Measurements from ENCODE around the gene SAYSD1. TPM values are rescaled to one million over a fixed set of nuclear protein-coding genes. Genes with fewer than 3 reads are reported as not detected.

Gene SAYSD1
- total RNA-seq, 1 donor = 27.8 TPM

DNA sequence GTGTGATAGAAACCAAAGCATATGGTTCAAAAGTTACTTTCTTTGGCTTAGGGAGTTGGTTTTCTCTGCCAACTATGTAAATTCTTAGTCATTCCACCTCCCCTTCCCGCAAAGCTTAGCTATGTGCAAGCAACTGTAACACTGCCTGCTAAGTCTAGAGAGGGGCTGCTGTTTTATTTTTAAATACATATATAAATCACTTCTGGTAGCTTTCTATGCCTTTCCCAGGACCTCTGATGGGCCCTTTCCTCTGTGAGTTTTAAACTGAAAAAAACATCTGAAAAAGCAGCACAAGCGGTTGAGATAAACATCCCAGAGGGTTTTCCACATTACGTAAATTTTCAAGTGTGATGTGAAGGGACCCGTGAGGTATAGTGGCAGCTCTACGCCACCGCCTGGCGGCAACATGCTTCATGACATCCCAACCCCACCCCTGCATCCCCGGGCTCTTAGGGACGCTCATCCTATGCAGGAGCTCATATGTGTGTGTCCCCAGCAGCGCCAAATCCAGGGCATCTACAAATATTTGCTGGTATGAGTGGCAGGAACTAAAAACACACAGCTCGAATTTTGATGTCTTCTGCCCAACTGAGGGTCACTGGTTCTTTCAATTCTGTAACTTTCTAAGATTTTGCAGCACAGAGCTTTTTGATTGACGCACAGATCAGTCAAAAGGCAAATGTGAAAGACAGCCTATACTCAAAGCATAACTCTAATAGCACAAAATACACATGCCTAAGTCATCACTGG lies 12.7 kb downstream of the SAYSD1 start:
- peak; percentile 94 for DNase-seq (ENCODE audit: low read depth)
- TF ChIP-seq, protein P1, sequence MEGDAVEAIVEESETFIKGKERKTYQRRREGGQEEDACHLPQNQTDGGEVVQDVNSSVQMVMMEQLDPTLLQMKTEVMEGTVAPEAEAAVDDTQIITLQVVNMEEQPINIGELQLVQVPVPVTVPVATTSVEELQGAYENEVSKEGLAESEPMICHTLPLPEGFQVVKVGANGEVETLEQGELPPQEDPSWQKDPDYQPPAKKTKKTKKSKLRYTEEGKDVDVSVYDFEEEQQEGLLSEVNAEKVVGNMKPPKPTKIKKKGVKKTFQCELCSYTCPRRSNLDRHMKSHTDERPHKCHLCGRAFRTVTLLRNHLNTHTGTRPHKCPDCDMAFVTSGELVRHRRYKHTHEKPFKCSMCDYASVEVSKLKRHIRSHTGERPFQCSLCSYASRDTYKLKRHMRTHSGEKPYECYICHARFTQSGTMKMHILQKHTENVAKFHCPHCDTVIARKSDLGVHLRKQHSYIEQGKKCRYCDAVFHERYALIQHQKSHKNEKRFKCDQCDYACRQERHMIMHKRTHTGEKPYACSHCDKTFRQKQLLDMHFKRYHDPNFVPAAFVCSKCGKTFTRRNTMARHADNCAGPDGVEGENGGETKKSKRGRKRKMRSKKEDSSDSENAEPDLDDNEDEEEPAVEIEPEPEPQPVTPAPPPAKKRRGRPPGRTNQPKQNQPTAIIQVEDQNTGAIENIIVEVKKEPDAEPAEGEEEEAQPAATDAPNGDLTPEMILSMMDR (IDR thresholded peaks at IDR 0.05; ENCODE audit: insufficient read depth, low read length) = peak; percentile 48
- no peak overlapping the region for H3K4me3 ChIP-seq (ENCODE audit: low read depth, low read length)

DNA sequence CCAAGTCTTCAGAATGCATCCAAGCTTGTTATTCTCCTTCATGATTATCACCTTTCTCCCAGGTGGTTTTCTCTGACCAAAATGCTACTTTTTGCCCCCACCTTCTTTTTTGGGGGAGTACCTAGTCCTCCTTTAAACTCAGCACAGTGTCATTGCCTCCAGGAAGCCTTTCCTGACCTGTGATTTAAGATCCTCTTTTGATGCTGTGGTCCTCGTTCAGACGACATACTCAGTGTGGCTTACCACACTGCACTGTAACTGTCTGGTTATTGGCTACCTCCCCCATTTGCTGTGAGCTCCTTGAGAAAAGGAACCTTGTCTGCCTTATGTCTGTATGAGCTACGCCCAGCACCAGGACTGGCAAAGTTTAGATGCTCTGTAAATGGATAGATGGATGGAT lies 14.6 kb downstream of the SAYSD1 start:
- H3K4me3 ChIP-seq (ENCODE audit: low read depth, low read length) = no peak overlapping the region
- TF ChIP-seq, protein P1 (IDR thresholded peaks at IDR 0.05; ENCODE audit: insufficient read depth, low read length) = no peak
- DNase-seq (ENCODE audit: low read depth) = no peak

DNA sequence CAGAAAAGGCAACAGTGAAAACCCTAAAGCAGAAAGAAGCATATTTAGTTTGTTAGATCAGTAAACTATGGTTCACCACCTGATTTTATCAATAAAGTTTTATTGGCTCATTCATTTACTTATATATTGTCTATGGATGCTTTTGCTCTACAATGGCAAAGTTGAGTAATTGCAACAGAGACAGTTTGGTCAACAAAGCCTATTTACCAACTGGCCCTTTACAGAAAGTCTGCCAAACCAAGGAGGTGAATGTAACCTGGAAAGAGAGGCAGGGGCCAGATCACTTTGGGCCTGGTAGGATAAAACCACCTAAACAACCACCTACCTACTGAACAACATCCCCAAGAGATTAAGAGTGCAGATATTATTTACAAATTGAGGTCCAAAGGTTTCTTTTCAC lies 19.4 kb downstream of the SAYSD1 start:
- H3K4me3 ChIP-seq (ENCODE audit: low read depth, low read length) = no peak overlapping the region
- TF ChIP-seq, protein P1 (IDR thresholded peaks at IDR 0.05; ENCODE audit: insufficient read depth, low read length) = no peak
- DNase-seq (ENCODE audit: low read depth) = no peak

DNA sequence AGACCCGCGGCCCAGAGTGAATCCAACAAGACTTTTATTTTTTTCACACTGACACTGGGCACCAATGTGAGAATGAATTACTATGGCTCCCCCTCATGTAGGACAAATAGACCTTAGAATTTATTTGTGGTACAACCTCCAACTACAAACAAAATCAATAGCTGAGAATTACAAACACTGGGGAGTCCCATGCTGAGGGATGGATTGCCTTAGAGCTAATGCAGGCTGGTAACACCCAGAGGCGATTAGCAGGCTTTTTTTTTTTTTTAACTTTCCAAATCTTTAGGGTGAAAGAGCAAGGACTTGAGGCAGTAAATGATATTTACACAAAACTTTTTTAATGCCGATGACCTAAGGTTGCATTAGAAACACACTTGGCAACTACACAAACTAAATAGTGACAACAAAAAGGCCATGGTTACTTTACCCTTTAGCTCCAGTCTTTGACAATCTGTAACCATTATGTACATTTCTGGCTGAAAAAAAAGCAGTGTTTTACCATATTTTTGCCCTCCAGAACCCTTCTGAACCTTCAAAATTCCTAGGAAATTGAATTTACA lies 21.8 kb downstream of the SAYSD1 start:
- TF ChIP-seq, protein P1 (IDR thresholded peaks at IDR 0.05; ENCODE audit: insufficient read depth, low read length) = no peak
- no peak overlapping the region for H3K4me3 ChIP-seq (ENCODE audit: low read depth, low read length)
- DNase-seq (ENCODE audit: low read depth) = no peak

DNA sequence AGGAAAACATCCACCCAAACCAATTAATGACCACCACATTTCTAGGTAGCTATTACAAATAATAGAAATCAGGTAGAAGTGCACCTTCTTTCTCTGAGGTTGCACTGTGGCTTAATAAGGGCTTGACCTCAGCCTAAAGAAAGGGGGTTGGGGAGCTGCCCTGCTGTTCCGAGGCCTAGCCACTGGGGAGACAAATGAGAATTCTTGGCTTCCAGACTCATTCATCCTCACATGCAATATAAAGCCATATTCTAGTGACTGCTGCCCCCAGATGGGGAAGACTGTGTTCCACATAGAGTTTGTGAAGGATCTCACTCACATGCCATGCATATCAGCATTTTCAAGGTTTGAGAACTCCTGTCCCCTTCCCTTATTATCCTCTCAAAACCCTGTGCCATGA lies 22.9 kb downstream of the SAYSD1 start:
- DNase-seq (ENCODE audit: low read depth) = no peak
- TF ChIP-seq, protein P1 (IDR thresholded peaks at IDR 0.05; ENCODE audit: insufficient read depth, low read length) = no peak
- no peak overlapping the region for H3K4me3 ChIP-seq (ENCODE audit: low read depth, low read length)

DNA sequence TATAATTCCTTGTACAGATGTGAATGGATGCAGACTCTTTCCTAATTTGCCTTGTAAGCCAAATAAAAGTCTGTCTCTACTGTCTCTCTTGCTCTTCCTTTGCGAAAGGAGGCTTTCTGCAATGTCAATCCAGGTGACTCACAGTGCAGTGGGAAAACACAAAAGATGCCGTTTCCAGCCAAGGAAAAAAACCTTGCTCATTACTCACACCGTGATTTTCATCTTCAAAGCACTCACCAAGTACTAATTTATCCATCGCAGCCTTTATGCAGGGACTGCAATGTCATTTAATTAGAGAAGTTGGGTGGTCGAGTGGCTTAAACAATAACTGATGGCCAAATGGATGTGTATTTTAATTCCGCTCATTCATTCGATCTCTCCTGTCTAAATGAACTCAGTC lies 23.8 kb downstream of the SAYSD1 start:
- TF ChIP-seq, protein P1 (IDR thresholded peaks at IDR 0.05; ENCODE audit: insufficient read depth, low read length) = no peak
- H3K4me3 ChIP-seq (ENCODE audit: low read depth, low read length) = no peak overlapping the region
- DNase-seq (ENCODE audit: low read depth) = no peak

All from fibroblast of the aortic adventitia (primary cell).